ENCODE results near the gene ITGB7. TPM values are rescaled to one million over a fixed set of nuclear protein-coding genes. Genes with fewer than 3 reads are reported as not detected.

ITGB7 gene
- total and polyA plus RNA-seq, 9 of the 15 experiments (the other 6 are each of a cell fraction or from before 2014, with no cell fraction given) = 0.06 to 2.0 (median 0.67) TPM

DNA sequence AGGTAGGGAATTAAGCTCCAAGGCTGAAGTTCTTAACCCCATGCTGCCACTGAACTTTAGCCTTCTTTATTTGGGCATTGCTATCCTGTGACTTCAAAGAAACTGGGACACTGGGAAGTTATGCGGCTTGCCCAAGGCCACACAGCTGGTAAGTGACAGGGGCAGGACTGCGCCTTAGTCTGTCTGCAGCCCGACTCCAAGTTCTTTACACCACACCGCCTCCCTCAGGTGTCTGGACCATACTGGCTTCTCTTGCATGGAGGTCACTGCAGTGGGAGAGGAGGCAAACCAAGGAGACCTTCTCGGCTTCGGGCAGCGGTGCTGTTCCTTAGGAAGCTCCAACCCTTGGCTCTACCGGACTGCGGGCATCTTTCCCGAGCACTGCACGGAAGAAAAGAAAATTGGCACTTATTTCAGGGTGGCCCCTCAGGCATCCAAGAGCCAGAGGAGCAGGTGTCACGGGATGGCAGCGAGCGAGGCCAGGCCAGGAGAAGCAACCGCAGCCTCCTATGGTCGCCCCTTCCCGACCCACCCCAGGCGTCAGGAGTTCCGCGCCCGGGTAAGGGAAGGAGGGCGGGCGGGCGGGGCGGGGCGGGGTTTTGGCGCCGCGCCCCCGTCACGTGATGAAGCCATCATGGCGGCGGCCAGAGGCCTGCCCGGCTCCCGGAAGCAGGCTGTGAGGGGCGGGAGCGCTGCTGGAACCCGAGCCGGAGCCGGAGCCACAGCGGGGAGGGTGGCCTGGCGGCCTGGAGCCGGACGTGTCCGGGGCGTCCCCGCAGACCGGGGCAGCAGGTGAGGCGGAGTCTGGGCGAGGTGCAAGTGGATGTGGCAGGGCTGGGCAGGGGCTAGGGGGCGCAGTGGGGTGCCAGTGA, 44.7 kb upstream of the ITGB7 start (continued):
- TF ChIP-seq, protein P1, sequence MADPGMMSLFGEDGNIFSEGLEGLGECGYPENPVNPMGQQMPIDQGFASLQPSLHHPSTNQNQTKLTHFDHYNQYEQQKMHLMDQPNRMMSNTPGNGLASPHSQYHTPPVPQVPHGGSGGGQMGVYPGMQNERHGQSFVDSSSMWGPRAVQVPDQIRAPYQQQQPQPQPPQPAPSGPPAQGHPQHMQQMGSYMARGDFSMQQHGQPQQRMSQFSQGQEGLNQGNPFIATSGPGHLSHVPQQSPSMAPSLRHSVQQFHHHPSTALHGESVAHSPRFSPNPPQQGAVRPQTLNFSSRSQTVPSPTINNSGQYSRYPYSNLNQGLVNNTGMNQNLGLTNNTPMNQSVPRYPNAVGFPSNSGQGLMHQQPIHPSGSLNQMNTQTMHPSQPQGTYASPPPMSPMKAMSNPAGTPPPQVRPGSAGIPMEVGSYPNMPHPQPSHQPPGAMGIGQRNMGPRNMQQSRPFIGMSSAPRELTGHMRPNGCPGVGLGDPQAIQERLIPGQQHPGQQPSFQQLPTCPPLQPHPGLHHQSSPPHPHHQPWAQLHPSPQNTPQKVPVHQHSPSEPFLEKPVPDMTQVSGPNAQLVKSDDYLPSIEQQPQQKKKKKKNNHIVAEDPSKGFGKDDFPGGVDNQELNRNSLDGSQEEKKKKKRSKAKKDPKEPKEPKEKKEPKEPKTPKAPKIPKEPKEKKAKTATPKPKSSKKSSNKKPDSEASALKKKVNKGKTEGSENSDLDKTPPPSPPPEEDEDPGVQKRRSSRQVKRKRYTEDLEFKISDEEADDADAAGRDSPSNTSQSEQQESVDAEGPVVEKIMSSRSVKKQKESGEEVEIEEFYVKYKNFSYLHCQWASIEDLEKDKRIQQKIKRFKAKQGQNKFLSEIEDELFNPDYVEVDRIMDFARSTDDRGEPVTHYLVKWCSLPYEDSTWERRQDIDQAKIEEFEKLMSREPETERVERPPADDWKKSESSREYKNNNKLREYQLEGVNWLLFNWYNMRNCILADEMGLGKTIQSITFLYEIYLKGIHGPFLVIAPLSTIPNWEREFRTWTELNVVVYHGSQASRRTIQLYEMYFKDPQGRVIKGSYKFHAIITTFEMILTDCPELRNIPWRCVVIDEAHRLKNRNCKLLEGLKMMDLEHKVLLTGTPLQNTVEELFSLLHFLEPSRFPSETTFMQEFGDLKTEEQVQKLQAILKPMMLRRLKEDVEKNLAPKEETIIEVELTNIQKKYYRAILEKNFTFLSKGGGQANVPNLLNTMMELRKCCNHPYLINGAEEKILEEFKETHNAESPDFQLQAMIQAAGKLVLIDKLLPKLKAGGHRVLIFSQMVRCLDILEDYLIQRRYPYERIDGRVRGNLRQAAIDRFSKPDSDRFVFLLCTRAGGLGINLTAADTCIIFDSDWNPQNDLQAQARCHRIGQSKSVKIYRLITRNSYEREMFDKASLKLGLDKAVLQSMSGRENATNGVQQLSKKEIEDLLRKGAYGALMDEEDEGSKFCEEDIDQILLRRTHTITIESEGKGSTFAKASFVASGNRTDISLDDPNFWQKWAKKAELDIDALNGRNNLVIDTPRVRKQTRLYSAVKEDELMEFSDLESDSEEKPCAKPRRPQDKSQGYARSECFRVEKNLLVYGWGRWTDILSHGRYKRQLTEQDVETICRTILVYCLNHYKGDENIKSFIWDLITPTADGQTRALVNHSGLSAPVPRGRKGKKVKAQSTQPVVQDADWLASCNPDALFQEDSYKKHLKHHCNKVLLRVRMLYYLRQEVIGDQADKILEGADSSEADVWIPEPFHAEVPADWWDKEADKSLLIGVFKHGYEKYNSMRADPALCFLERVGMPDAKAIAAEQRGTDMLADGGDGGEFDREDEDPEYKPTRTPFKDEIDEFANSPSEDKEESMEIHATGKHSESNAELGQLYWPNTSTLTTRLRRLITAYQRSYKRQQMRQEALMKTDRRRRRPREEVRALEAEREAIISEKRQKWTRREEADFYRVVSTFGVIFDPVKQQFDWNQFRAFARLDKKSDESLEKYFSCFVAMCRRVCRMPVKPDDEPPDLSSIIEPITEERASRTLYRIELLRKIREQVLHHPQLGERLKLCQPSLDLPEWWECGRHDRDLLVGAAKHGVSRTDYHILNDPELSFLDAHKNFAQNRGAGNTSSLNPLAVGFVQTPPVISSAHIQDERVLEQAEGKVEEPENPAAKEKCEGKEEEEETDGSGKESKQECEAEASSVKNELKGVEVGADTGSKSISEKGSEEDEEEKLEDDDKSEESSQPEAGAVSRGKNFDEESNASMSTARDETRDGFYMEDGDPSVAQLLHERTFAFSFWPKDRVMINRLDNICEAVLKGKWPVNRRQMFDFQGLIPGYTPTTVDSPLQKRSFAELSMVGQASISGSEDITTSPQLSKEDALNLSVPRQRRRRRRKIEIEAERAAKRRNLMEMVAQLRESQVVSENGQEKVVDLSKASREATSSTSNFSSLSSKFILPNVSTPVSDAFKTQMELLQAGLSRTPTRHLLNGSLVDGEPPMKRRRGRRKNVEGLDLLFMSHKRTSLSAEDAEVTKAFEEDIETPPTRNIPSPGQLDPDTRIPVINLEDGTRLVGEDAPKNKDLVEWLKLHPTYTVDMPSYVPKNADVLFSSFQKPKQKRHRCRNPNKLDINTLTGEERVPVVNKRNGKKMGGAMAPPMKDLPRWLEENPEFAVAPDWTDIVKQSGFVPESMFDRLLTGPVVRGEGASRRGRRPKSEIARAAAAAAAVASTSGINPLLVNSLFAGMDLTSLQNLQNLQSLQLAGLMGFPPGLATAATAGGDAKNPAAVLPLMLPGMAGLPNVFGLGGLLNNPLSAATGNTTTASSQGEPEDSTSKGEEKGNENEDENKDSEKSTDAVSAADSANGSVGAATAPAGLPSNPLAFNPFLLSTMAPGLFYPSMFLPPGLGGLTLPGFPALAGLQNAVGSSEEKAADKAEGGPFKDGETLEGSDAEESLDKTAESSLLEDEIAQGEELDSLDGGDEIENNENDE (IDR thresholded peaks at IDR 0.05; ENCODE audit: low read depth, low read length) = no peak
- TF ChIP-seq, protein P2, sequence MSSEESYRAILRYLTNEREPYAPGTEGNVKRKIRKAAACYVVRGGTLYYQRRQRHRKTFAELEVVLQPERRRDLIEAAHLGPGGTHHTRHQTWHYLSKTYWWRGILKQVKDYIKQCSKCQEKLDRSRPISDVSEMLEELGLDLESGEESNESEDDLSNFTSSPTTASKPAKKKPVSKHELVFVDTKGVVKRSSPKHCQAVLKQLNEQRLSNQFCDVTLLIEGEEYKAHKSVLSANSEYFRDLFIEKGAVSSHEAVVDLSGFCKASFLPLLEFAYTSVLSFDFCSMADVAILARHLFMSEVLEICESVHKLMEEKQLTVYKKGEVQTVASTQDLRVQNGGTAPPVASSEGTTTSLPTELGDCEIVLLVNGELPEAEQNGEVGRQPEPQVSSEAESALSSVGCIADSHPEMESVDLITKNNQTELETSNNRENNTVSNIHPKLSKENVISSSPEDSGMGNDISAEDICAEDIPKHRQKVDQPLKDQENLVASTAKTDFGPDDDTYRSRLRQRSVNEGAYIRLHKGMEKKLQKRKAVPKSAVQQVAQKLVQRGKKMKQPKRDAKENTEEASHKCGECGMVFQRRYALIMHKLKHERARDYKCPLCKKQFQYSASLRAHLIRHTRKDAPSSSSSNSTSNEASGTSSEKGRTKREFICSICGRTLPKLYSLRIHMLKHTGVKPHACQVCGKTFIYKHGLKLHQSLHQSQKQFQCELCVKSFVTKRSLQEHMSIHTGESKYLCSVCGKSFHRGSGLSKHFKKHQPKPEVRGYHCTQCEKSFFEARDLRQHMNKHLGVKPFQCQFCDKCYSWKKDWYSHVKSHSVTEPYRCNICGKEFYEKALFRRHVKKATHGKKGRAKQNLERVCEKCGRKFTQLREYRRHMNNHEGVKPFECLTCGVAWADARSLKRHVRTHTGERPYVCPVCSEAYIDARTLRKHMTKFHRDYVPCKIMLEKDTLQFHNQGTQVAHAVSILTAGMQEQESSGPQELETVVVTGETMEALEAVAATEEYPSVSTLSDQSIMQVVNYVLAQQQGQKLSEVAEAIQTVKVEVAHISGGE (CRISPR knock-in tag; IDR thresholded peaks at IDR 0.05) = peak in 1 of 3 experiments; percentile 46; a peak in 1 of 6 replicates
- peak; percentile 64; the same call in 1 of the 2 replicates for TF ChIP-seq NFRKB (IDR thresholded peaks at IDR 0.05; ENCODE audit: low read depth)
- TF ChIP-seq, protein P3, sequence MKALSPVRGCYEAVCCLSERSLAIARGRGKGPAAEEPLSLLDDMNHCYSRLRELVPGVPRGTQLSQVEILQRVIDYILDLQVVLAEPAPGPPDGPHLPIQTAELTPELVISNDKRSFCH (CRISPR knock-in tag; IDR thresholded peaks at IDR 0.05) = no peak
- TF ChIP-seq, protein P3 (tag; IDR thresholded peaks at IDR 0.05) = no peak
- no peak for TF ChIP-seq U2AF1 (optimal IDR thresholded peaks at IDR 0.05; ENCODE audit: low read depth, low read length)
- no peak for TF ChIP-seq SREBF1 (IDR thresholded peaks at IDR 0.05; ENCODE audit: borderline replicate concordance, low read depth, low read length)
- no peak for TF ChIP-seq ZNF217 (CRISPR knock-in tag; IDR thresholded peaks at IDR 0.05)
